ENCODE results near the gene CACNA2D3.

CACNA2D3 gene

GRCh38 chr3:54353946-54354345, 231.6 kb downstream of the CACNA2D3 start:
- Histone ChIP-seq H2AFZ (ENCODE audit: low read depth, low read length) (no peak overlapping the region), H3K4me3 (ENCODE audit: low read length) (no peak overlapping the region), H3K36me3 (ENCODE audit: insufficient read depth, low read length) (no peaks in the 10 kb centered on the region), H3K4me1 (ENCODE audit: insufficient read depth, low read length) (no peaks in the 10 kb centered on the region), H3K9me3 (ENCODE audit: low read length) (no peaks in the 10 kb centered on the region), H3K27me3 (ENCODE audit: insufficient read depth, low read length) (no peaks in the 10 kb centered on the region)

- H3K4me3 ChIP-seq (ENCODE audit: low read length), result no peak overlapping the region
- H3K27me3 ChIP-seq (ENCODE audit: insufficient read depth, low read length), result no peaks in the 10 kb centered on the region
- no peak overlapping the region for H2AFZ ChIP-seq (ENCODE audit: low read depth, low read length)
- H3K9me3 ChIP-seq (ENCODE audit: low read length), result no peaks in the 10 kb centered on the region
- no peaks in the 10 kb centered on the region for H3K36me3 ChIP-seq (ENCODE audit: insufficient read depth, low read length)
- no peaks in the 10 kb centered on the region for H3K4me1 ChIP-seq (ENCODE audit: insufficient read depth, low read length)
Measured at GRCh38 chr3:54355800-54356199, 233.4 kb downstream of the CACNA2D3 start.

GRCh38 chr3:54356261-54357045, 234.1 kb downstream of the CACNA2D3 start:
- H3K9me3 ChIP-seq (ENCODE audit: low read length), result no peaks in the 10 kb centered on the region
- H3K4me1 ChIP-seq (ENCODE audit: insufficient read depth, low read length), result no peaks in the 10 kb centered on the region
- H3K36me3 ChIP-seq (ENCODE audit: insufficient read depth, low read length), result no peaks in the 10 kb centered on the region
- no peak overlapping the region for H2AFZ ChIP-seq (ENCODE audit: low read depth, low read length)
- no peaks in the 10 kb centered on the region for H3K27me3 ChIP-seq (ENCODE audit: insufficient read depth, low read length)
- H3K4me3 ChIP-seq (ENCODE audit: low read length), result no peak overlapping the region

GRCh38 chr3:54357301-54357700, 234.9 kb downstream of the CACNA2D3 start:
- Histone ChIP-seq H3K4me1 (ENCODE audit: insufficient read depth, low read length) (no peaks in the 10 kb centered on the region), H2AFZ (ENCODE audit: low read depth, low read length) (no peak overlapping the region), H3K9me3 (ENCODE audit: low read length) (no peaks in the 10 kb centered on the region), H3K36me3 (ENCODE audit: insufficient read depth, low read length) (no peaks in the 10 kb centered on the region), H3K4me3 (ENCODE audit: low read length) (no peak overlapping the region), H3K27me3 (ENCODE audit: insufficient read depth, low read length) (no peaks in the 10 kb centered on the region)

GRCh38 chr3:54358316-54358715, 236.0 kb downstream of the CACNA2D3 start:
- Histone ChIP-seq H2AFZ (ENCODE audit: low read depth, low read length) (no peak overlapping the region), H3K4me1 (ENCODE audit: insufficient read depth, low read length) (no peaks in the 10 kb centered on the region), H3K4me3 (ENCODE audit: low read length) (no peak overlapping the region), H3K36me3 (ENCODE audit: insufficient read depth, low read length) (no peaks in the 10 kb centered on the region), H3K9me3 (ENCODE audit: low read length) (no peaks in the 10 kb centered on the region), H3K27me3 (ENCODE audit: insufficient read depth, low read length) (no peaks in the 10 kb centered on the region)

GRCh38 chr3:54358969-54359694, 236.8 kb downstream of the CACNA2D3 start:
- no peaks in the 10 kb centered on the region for H3K27me3 ChIP-seq (ENCODE audit: insufficient read depth, low read length)
- no peaks in the 10 kb centered on the region for H3K4me1 ChIP-seq (ENCODE audit: insufficient read depth, low read length)
- no peaks in the 10 kb centered on the region for H3K9me3 ChIP-seq (ENCODE audit: low read length)
- no peak overlapping the region for H3K4me3 ChIP-seq (ENCODE audit: low read length)
- no peaks in the 10 kb centered on the region for H3K36me3 ChIP-seq (ENCODE audit: insufficient read depth, low read length)
- H2AFZ ChIP-seq (ENCODE audit: low read depth, low read length), result no peak overlapping the region

- Histone ChIP-seq H3K4me1 (ENCODE audit: insufficient read depth, low read length) (no peaks in the 10 kb centered on the region), H2AFZ (ENCODE audit: low read depth, low read length) (no peak overlapping the region), H3K9me3 (ENCODE audit: low read length) (no peaks in the 10 kb centered on the region), H3K36me3 (ENCODE audit: insufficient read depth, low read length) (no peaks in the 10 kb centered on the region), H3K27me3 (ENCODE audit: insufficient read depth, low read length) (no peaks in the 10 kb centered on the region), H3K4me3 (ENCODE audit: low read length) (no peak overlapping the region)
Measured at GRCh38 chr3:54360320-54360719, 238.0 kb downstream of the CACNA2D3 start.

GRCh38 chr3:54361746-54362283, 239.5 kb downstream of the CACNA2D3 start:
- no peak overlapping the region for H3K4me3 ChIP-seq (ENCODE audit: low read length)
- H3K27me3 ChIP-seq (ENCODE audit: insufficient read depth, low read length), result no peaks in the 10 kb centered on the region
- H3K9me3 ChIP-seq (ENCODE audit: low read length), result no peaks in the 10 kb centered on the region
- no peaks in the 10 kb centered on the region for H3K36me3 ChIP-seq (ENCODE audit: insufficient read depth, low read length)
- H3K4me1 ChIP-seq (ENCODE audit: insufficient read depth, low read length), result no peaks in the 10 kb centered on the region
- H2AFZ ChIP-seq (ENCODE audit: low read depth, low read length), result no peak overlapping the region

- no peaks in the 10 kb centered on the region for H3K4me1 ChIP-seq (ENCODE audit: insufficient read depth, low read length)
- H2AFZ ChIP-seq (ENCODE audit: low read depth, low read length), result no peak overlapping the region
- no peak overlapping the region for H3K4me3 ChIP-seq (ENCODE audit: low read length)
- peaks cover 4% of the 10 kb centered on the region for H3K27me3 ChIP-seq (ENCODE audit: insufficient read depth, low read length)
- no peaks in the 10 kb centered on the region for H3K36me3 ChIP-seq (ENCODE audit: insufficient read depth, low read length)
- H3K9me3 ChIP-seq (ENCODE audit: low read length), result no peaks in the 10 kb centered on the region
Measured at GRCh38 chr3:54366007-54366750, 243.8 kb downstream of the CACNA2D3 start.

GRCh38 chr3:54366839-54367238, 244.5 kb downstream of the CACNA2D3 start:
- H3K27me3 ChIP-seq (ENCODE audit: insufficient read depth, low read length), result peaks cover 4% of the 10 kb centered on the region
- H3K9me3 ChIP-seq (ENCODE audit: low read length), result no peaks in the 10 kb centered on the region
- no peak overlapping the region for H3K4me3 ChIP-seq (ENCODE audit: low read length)
- no peaks in the 10 kb centered on the region for H3K4me1 ChIP-seq (ENCODE audit: insufficient read depth, low read length)
- H3K36me3 ChIP-seq (ENCODE audit: insufficient read depth, low read length), result no peaks in the 10 kb centered on the region
- no peak overlapping the region for H2AFZ ChIP-seq (ENCODE audit: low read depth, low read length)

GRCh38 chr3:54372232-54372631, 249.9 kb downstream of the CACNA2D3 start:
- no peak overlapping the region for H3K4me3 ChIP-seq (ENCODE audit: low read length)
- peaks cover 4% of the 10 kb centered on the region for H3K27me3 ChIP-seq (ENCODE audit: insufficient read depth, low read length)
- no peak overlapping the region for H2AFZ ChIP-seq (ENCODE audit: low read depth, low read length)
- no peaks in the 10 kb centered on the region for H3K9me3 ChIP-seq (ENCODE audit: low read length)
- H3K36me3 ChIP-seq (ENCODE audit: insufficient read depth, low read length), result no peaks in the 10 kb centered on the region
- H3K4me1 ChIP-seq (ENCODE audit: insufficient read depth, low read length), result no peaks in the 10 kb centered on the region

GRCh38 chr3:54374214-54374852, 252.0 kb downstream of the CACNA2D3 start:
- no peak overlapping the region for H2AFZ ChIP-seq (ENCODE audit: low read depth, low read length)
- no peaks in the 10 kb centered on the region for H3K9me3 ChIP-seq (ENCODE audit: low read length)
- no peak overlapping the region for H3K4me3 ChIP-seq (ENCODE audit: low read length)
- H3K36me3 ChIP-seq (ENCODE audit: insufficient read depth, low read length), result no peaks in the 10 kb centered on the region
- H3K27me3 ChIP-seq (ENCODE audit: insufficient read depth, low read length), result no peaks in the 10 kb centered on the region
- no peaks in the 10 kb centered on the region for H3K4me1 ChIP-seq (ENCODE audit: insufficient read depth, low read length)
